WTC11 (cell line): ENCODE measurements around the gene RCAN2. TPM values are rescaled to one million over a fixed set of nuclear protein-coding genes. Genes with fewer than 3 reads are reported as not detected.

ENCODE experiments used
- ATAC-seq: fragments of 200-7000 bp; cut with Tn5 transposase; 2 replicates; pipeline ENCODE4 v1.10.0; 2021; ENCODE audit warnings: mild to moderate bottlenecking, moderate library complexity
- CTCF ChIA-PET: fragments of 300-600 bp; sonication (Branson Sonifier 250); formaldehyde crosslinking; loops from one replicate; lab custom pipeline; 2021; ENCODE audit warnings: antibody characterized with exemption; lab: Charles Lee
- POLR2A ChIA-PET: fragments of 350-600 bp; sonication (Branson Sonifier 250); formaldehyde crosslinking; loops from one replicate; lab custom pipeline; 2021; ENCODE audit warnings: antibody characterized with exemption; lab: Charles Lee
- DNase-seq: peaks from one replicate; pipeline ENCODE4 v3.0.0; 2021; ENCODE audit warnings: low spot score
- H3K27ac Mint-ChIP-seq: 2 replicates; pipeline ENCODE4 v1.8.0; 2021; ENCODE audit warnings: mixed read lengths
- H3K27me3 Mint-ChIP-seq: 2 replicates; pipeline ENCODE4 v1.8.0; 2021; ENCODE audit warnings: low read depth, mild to moderate bottlenecking, moderate library complexity, mixed read lengths
- H3K36me3 Mint-ChIP-seq: 2 replicates; pipeline ENCODE4 v1.8.0; 2021; ENCODE audit warnings: mixed read lengths
- H3K4me1 Mint-ChIP-seq: 2 replicates; pipeline ENCODE4 v1.8.0; 2022; ENCODE audit warnings: mixed read lengths
- H3K4me3 Mint-ChIP-seq: 2 replicates; pipeline ENCODE4 v1.8.0; 2021; ENCODE audit warnings: mild to moderate bottlenecking, moderate library complexity, mixed read lengths
- H3K9me3 Mint-ChIP-seq: 2 replicates; pipeline ENCODE4 v1.8.0; 2021; ENCODE audit warnings: mixed read lengths
- CREM ChIP-seq: sonication (generic); formaldehyde crosslinking; IDR thresholded peaks from 2 replicates; pipeline ENCODE4 v1.8.1; 2022; ENCODE audit warnings: mild to moderate bottlenecking, missing genetic modification reagents, moderate library complexity
- CTCF ChIP-seq: fragments of 200-600 bp; IDR thresholded peaks from 2 replicates; pipeline ENCODE4 v1.8.0; 2022; ENCODE audit warnings: antibody characterized with exemption
- ETV6 ChIP-seq: sonication (generic); formaldehyde crosslinking; IDR thresholded peaks from 2 replicates; pipeline ENCODE4 v1.8.1; 2022; ENCODE audit warnings: mild to moderate bottlenecking, missing genetic modification reagents
- FOXJ3 ChIP-seq: sonication (generic); formaldehyde crosslinking; IDR thresholded peaks from 2 replicates; pipeline ENCODE4 v1.9.0; 2021; ENCODE audit warnings: missing genetic modification reagents, mild to moderate bottlenecking, borderline replicate concordance
- GABPB1 ChIP-seq: sonication (generic); formaldehyde crosslinking; IDR thresholded peaks from 2 replicates; pipeline ENCODE4 v1.8.1; 2023; ENCODE audit warnings: mild to moderate bottlenecking, missing genetic modification reagents
- MXD4 ChIP-seq: fragments of 250-450 bp; sonication (Bioruptor Pico); IDR thresholded peaks from 2 replicates; pipeline ENCODE4 v1.8.0; 2021; ENCODE audit warnings: mild to moderate bottlenecking, moderate library complexity, borderline replicate concordance
- RORB ChIP-seq: fragments of 250-450 bp; sonication (Bioruptor Pico); IDR thresholded peaks from 2 replicates; pipeline ENCODE4 v1.9.0; 2021; ENCODE audit warnings: mild to moderate bottlenecking
- SMAD3 ChIP-seq: sonication (generic); formaldehyde crosslinking; IDR thresholded peaks from 2 replicates; pipeline ENCODE4 v1.8.0; 2022; ENCODE audit warnings: missing genetic modification reagents, mild to moderate bottlenecking, borderline replicate concordance
- USF2 ChIP-seq: sonication (generic); formaldehyde crosslinking; IDR thresholded peaks from 2 replicates; pipeline ENCODE4 v1.8.1; 2023; ENCODE audit warnings: mild to moderate bottlenecking, missing genetic modification reagents, moderate library complexity
- ZNF317 ChIP-seq: sonication (generic); formaldehyde crosslinking; IDR thresholded peaks from 2 replicates; pipeline ENCODE4 v1.8.1; 2023; ENCODE audit warnings: low read depth, mild to moderate bottlenecking, moderate library complexity, missing genetic modification reagents, borderline replicate concordance
- total RNA-seq: library from RNA; stranded (reverse); gene quantifications from 3 replicates; pipeline ENCODE4 v1.2.3, GENCODE V29; 2021
- TF ChIP-seq, protein P1 (sequence below): sonication (generic); formaldehyde crosslinking; IDR thresholded peaks from 2 replicates; pipeline ENCODE4 v1.8.1; 2023; ENCODE audit warnings: mild to moderate bottlenecking, missing genetic modification reagents
- TF ChIP-seq, protein P2 (sequence below): fragments of 250-450 bp; sonication (Bioruptor Pico); IDR thresholded peaks from 2 replicates; pipeline ENCODE4 v1.9.0; 2021; ENCODE audit warnings: mild to moderate bottlenecking
- TF ChIP-seq, protein P3 (sequence below): fragments of 250-450 bp; sonication (Bioruptor Pico); IDR thresholded peaks from 2 replicates; pipeline ENCODE4 v1.9.0; 2021; ENCODE audit warnings: mild to moderate bottlenecking

The RCAN2 gene
- total RNA-seq, 1 experiment from 2014 or later, result 3.9 TPM

DNA sequence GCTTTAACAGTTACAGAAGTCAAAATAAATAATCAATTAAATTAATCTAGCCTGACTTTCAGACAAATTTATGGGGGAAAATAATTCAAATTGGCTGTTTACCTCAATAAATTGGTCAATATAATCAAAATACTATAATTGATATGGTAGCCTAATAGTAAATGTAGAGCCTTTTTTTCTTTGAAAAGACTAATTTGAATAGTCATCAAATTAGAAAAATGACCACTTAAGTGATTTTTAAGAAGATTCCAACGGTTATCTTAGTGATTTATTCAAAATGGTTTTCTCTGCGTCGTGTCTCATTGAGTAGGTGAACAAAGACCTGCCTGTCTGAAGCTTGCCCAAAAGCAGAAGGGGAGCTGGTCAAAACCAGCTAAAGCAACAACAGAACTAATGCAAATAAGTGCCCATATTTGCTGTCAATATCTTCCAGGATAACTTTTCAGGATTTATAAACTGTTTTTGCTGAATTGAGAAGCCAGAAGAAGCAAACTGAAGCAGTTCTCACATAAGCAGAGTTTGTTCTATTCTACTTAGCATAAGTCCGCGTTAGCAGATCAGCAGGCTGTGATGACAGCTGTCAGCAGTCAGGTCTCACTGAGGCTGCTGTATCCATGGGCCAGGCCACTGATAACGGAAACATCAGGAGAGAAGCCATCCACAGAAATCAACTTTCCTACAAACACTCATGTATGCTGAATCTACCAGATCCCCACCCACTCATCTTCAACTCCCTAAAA lies 7.0 kb downstream of the RCAN2 start:
- DNase-seq (no peak), ATAC-seq (no peak)
- TF ChIP-seq, protein P1, sequence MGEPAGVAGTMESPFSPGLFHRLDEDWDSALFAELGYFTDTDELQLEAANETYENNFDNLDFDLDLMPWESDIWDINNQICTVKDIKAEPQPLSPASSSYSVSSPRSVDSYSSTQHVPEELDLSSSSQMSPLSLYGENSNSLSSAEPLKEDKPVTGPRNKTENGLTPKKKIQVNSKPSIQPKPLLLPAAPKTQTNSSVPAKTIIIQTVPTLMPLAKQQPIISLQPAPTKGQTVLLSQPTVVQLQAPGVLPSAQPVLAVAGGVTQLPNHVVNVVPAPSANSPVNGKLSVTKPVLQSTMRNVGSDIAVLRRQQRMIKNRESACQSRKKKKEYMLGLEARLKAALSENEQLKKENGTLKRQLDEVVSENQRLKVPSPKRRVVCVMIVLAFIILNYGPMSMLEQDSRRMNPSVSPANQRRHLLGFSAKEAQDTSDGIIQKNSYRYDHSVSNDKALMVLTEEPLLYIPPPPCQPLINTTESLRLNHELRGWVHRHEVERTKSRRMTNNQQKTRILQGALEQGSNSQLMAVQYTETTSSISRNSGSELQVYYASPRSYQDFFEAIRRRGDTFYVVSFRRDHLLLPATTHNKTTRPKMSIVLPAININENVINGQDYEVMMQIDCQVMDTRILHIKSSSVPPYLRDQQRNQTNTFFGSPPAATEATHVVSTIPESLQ (CRISPR knock-in tag), result no peak
- TF ChIP-seq, protein P2, sequence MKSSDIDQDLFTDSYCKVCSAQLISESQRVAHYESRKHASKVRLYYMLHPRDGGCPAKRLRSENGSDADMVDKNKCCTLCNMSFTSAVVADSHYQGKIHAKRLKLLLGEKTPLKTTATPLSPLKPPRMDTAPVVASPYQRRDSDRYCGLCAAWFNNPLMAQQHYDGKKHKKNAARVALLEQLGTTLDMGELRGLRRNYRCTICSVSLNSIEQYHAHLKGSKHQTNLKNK (CRISPR knock-in tag), result no peak
- TF ChIP-seq ETV6 (CRISPR knock-in tag) (no peak), ZNF317 (CRISPR knock-in tag) (no peak)
- Mint-ChIP-seq H3K27me3 (peaks cover 9% of the 10 kb centered on the region), H3K4me3 (no peak overlapping the region), H3K27ac (no peak overlapping the region), H3K4me1 (peaks cover 15% of the 10 kb centered on the region), H3K36me3 (no peaks in the 10 kb centered on the region), H3K9me3 (no peaks in the 10 kb centered on the region)
- CTCF ChIA-PET, result no interaction called here
- POLR2A ChIA-PET, result no interaction called here

DNA sequence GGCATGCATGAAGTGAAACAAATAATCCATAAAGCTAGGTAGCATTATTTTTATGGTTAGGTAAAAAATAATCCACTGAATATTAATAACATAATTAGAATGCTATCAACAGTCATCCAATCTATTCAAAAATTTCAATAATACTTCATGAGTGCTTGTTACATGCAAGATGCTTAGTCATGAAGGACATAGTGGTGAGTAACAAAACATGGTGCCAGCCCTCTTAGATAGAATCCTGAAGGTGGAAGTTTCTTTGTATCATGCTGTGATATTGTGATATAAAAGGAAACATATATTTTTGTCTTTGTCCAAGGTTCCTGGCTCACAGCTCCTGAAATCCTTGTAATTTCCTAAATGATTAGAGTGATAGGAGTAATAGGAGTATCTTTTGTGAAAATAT lies 14.9 kb downstream of the RCAN2 start:
- POLR2A ChIA-PET, result no interaction called here

More for the DNA sequence above, 14.9 kb downstream of the RCAN2 start:
- Mint-ChIP-seq H3K27me3 (no peaks in the 10 kb centered on the region), H3K36me3 (peaks cover 2% of the 10 kb centered on the region), H3K9me3 (peaks cover 8% of the 10 kb centered on the region)
- CTCF ChIA-PET, result no interaction called here
- no peak for DNase-seq
- TF ChIP-seq CREM (CRISPR knock-in tag), result no peak
- TF ChIP-seq SMAD3 (CRISPR knock-in tag), result no peak
- TF ChIP-seq, protein P3, sequence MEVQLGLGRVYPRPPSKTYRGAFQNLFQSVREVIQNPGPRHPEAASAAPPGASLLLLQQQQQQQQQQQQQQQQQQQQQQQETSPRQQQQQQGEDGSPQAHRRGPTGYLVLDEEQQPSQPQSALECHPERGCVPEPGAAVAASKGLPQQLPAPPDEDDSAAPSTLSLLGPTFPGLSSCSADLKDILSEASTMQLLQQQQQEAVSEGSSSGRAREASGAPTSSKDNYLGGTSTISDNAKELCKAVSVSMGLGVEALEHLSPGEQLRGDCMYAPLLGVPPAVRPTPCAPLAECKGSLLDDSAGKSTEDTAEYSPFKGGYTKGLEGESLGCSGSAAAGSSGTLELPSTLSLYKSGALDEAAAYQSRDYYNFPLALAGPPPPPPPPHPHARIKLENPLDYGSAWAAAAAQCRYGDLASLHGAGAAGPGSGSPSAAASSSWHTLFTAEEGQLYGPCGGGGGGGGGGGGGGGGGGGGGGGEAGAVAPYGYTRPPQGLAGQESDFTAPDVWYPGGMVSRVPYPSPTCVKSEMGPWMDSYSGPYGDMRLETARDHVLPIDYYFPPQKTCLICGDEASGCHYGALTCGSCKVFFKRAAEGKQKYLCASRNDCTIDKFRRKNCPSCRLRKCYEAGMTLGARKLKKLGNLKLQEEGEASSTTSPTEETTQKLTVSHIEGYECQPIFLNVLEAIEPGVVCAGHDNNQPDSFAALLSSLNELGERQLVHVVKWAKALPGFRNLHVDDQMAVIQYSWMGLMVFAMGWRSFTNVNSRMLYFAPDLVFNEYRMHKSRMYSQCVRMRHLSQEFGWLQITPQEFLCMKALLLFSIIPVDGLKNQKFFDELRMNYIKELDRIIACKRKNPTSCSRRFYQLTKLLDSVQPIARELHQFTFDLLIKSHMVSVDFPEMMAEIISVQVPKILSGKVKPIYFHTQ (CRISPR knock-in tag), result no peak
- TF ChIP-seq ZNF317 (CRISPR knock-in tag), result no peak
- TF ChIP-seq CTCF, result no peak
- TF ChIP-seq MXD4 (CRISPR knock-in tag), result no peak
- TF ChIP-seq RORB (CRISPR knock-in tag), result no peak
- no peak for TF ChIP-seq USF2 (CRISPR knock-in tag)
- no peak for TF ChIP-seq GABPB1 (CRISPR knock-in tag)
- no peak for TF ChIP-seq FOXJ3
- TF ChIP-seq, all 79 proteins: peak for 0
- no peak for ATAC-seq
- H3K4me1 Mint-ChIP-seq, result peaks cover 19% of the 10 kb centered on the region
- no peak overlapping the region for H3K4me3 Mint-ChIP-seq
- H3K27ac Mint-ChIP-seq, result no peak overlapping the region
